NB4 (cell line): ENCODE measurements around the gene AP2M1.

ENCODE experiments used
- CTCF ChIP-seq: IDR thresholded peaks from one replicate; pipeline ENCODE4 v1.5.1; 2012; ENCODE audit warnings: low read depth, low read length
- MYC ChIP-seq: IDR thresholded peaks from 2 replicates; pipeline ENCODE4 v1.6.1; 2011; ENCODE audit warnings: low read depth, low read length
- POLR2A ChIP-seq: IDR thresholded peaks from 2 replicates; pipeline ENCODE4 v1.6.1; 2011; ENCODE audit warnings: mild to moderate bottlenecking; ENCODE audit not compliant: insufficient read length; ENCODE audit errors: extremely low read depth

GRCh38 chr3:184218814-184219213 lies 44.2 kb downstream of the AP2M1 start:
- TF ChIP-seq POLR2A (no peak), CTCF (no peak), MYC (no peak)
